RPMI7951 (cell line): ENCODE measurements around the gene REPS2. TPM values are rescaled to one million over a fixed set of nuclear protein-coding genes. Genes with fewer than 3 reads are reported as not detected.

Source experiments
- DNase-seq: peaks from one replicate; pipeline ENCODE4 v3.0.0-alpha.2; 2012; ENCODE audit warnings: low read depth
- total RNA-seq: library from RNA; depleted of rRNA; stranded (reverse); fragments of >200 nt; shearing (Covaris generic); gene quantifications from 2 replicates; pipeline ENCODE4 v1.2.3, GENCODE V29; 2014

REPS2 gene
- total RNA-seq, 1 experiment from 2014 or later, result 1.1 TPM

DNA sequence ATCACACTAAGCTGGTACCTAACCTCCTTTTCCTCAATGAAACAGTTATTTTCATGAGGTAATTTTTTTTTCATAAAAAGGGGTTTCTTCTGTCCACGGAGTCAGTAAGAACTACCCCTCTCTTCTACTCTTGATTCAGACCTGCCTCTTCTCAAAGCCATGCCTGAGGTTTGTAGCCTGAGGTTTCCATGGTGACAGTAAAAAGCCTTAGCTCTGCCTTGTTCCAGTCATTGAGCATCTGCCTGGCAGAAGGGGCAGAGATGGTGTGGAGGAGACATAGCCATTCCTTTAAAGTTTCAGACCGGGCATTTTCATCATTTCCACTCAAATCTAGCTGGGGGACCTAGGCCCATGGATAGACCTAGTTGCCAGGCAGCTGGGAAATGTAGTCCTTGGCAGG is 135.5 kb downstream of the REPS2 start:
- DNase-seq, result peak; percentile 7

DNA sequence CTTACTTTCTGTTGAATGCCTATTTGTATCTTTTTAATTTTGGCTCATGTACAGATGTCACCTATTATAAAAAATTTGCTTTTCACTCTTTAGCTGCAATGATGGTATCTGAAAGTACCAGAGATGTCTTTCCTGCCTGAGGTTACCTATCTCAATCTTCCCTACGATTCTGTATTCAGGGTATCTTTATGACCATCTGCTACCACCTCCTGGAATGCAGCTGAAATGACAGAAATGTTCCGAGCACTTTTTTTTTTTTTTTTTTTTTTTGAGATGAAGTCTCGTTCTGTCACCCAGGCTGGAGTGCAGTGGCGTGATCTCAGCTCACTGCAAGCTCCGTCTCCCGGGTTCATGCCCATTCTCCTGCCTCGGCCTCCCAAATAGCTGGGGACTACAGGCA is 136.4 kb downstream of the REPS2 start:
- DNase-seq, result peak; percentile 48

DNA sequence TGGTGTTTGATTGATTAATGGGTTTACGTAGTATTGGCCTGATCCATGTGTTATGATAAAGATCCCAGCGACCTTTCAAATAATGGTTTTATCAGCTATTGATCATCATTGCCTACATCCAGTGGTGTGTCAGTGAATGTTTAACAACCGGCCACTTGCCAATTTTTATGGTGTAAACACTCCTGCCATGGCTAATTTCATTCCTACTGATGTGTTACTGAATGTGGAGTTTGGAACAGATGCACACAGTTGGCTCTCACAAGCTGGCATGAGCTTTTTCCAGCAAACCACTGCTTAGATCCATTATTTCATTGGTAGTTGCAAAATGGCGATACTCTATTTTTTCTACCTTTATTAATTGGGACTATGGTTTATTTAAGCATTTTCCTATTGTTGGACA is 139.9 kb downstream of the REPS2 start:
- DNase-seq, result no peak

DNA sequence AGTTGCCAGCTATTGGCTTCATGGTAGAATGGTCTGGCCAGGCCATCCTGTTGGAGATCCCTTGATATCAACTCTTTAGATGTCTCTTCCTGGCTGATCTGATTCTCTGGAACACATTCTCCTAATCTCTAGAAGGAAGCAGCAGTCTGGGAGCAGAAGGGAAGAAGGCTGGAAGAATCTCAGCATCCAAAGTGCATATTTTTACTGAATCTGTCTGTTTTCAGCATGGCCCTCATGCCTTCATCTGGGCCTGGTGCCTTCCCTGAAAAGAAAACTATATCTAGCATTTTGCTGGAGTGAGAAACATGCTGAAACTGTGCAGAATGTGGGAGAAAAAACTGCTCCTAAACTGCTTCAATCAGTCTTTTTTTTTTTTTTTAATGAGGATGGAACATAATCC is 148.7 kb downstream of the REPS2 start:
- no peak for DNase-seq

DNA sequence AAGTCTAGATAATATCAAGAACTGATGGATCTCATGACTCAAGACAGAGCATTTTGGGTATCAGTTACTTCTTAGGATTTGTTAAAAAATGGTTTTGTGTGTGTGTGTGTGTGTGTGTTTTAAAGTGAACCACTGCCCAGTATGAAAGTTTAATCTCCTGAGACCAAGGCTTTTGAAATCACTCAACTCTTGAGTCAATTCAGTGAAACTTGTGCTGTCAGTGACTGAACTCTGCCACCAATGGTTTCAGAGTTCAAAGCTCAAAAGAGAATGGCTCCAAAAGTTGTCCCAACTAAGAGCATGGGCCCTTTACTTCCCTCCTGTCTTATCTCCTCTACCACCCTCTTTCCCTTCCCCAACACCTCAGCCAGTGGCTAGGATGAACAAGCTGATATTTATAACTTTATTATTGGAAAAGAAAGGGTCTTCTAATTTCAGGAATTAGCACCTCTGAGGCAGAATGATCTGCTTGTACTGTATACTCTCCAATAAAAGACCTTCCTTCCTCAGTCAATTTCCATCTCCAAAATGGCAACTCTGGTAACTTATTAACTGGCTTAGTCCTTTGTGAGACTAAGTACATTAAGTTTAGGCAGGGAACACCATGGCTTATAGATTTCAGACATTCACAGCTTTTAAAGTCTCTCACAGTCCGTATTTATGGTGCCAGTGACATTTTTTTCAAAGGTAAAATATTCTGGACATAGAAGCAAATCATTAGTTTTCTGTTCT is 152.2 kb downstream of the REPS2 start:
- DNase-seq, result no peak

DNA sequence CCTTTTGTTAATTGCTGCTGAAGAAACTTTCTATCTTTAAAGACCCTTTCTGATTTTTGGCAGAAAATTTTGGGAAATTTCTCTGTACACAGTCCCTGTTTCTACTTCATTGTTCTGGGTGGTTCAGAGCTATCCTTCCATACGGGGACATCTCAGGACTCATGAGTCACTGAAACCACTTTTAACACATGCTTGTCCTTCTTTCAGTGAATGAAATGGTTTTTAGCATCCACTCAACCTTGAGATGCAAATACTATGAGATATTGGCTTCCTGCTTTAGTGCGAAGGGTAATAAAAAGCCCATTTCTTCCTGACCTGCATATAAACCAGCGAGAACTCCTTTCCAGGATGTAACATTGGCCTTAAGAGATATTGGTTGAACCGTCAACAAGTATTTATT is 158.0 kb downstream of the REPS2 start:
- no peak for DNase-seq

DNA sequence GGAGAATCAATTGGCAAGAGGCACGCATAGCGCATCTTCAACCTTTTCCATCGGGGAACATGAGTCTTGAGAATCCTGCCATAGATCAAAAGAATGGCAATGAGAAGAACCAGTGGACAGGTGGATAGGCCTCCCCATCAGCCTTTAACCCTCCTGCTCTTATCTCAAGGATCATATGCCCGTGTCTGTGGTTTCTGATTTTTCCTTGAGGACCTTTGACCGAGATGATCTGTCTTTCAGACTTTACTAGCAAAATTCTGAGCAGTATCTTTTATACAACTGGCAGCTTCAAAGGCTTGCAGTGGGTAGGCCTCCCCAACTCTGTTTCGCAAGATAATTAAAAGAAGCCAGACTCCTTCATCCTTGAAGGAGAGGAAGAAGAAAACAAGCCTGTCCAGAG is 174.4 kb downstream of the REPS2 start:
- no peak for DNase-seq

DNA sequence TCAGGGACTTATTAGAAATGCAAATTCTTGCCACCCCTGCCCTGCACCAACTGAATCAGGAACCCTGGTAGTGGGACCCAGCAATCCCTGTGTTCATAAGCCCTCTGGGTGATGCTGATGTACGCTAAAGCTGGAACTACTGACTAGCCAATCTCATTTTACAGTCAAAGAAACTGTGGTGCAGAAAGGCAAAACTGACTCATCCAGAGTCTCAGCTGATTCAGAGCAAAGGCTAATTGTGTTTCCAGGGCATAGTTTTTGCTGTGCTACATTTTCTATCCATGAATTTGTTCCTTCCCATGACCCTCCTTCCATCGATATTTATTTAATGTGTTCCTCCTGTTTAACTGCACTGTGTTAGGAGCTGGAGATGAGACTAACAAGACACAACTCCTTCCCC is 207.5 kb downstream of the REPS2 start:
- DNase-seq, result peak; percentile 1

DNA sequence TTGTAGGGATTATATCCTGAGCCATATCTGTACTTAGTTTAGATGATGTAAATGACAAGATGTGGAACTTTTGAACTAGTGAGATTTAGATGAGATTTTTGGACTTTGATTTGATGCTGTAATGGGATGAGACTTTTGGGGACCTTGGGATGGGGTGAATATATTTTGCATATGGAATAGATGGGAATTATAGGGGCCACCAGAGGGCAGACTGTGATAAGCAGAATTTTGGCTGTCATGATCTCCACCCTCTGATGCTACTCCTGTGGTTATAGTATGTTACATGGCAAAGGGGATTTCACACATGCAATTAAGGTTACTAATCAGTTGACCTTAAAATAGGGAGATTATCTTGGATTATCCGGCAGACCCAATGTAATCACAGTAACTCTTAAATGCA is 214.5 kb downstream of the REPS2 start:
- DNase-seq, result peak; percentile 7

DNA sequence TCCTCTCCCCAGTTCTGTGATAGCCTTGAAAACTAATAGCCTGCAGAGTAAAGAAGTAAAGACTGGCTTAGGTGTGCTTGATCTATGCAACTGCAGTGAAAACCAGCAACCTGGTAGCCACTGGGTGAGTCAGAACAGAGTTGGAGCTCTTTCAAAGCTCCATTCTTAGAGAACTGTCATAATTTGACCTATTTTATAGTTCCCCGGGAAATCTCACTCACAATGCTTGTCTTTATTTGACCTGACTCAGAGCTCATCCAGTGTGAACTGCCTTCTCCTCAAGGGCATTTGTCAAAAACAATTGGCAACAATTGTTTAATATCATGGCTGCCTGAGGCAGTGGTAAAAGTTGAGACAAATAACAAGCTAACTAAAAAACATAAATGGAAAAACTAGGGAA is 215.5 kb downstream of the REPS2 start:
- DNase-seq, result no peak

DNA sequence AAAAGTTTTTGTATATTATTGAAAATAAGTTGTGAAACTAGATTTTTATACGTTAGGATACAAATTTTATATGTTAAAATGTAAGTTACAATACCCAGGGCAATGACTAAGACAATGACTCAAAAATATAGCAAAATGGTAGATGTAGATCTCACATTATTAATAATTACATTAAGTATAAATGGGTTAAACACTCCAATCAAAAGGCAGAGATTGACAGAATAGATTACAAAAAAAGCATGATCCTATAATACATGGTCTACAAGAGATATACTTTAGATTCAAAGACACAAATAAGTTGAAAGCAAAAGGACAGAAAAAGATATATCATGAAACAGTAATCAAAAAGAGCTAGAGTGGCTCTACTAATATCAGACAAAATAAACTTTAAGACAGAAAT is 217.6 kb downstream of the REPS2 start:
- no peak for DNase-seq

DNA sequence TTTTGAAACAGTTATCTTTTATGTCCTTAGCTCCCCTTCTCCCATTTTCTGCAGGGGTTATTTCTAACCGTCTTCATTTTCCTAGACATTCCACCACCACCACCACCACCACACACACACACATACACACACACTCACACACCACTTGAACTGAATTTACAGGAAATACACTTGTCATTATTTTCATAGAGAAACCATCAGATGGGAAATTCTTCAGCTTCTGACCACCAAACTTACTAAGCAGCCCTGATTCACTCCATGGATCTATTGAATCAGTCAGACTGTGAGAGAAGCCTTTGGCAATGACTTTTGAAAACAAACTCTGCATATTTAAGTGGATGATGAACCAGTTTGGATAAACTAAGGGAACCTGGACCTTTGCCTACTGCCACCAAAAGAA is 218.5 kb downstream of the REPS2 start:
- no peak for DNase-seq

DNA sequence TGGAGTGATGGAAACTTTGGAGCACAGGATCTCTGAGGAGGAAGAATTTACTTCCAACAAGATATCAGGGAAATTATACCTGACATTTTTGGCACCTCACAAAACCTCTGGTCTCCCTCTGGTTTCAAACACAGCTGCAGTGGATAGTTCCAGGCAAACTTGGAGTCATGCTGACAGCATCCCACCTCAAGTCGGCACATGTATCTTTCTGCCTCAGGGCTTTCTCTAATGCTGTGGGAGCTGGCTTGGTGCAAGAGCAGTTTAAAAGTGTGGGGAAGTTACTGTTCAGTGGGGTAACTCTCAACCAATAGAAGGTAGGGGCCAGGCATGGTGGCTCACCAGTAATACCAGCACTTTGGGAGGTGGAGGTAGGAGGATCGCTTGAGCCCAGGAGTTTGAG is 221.5 kb downstream of the REPS2 start:
- DNase-seq, result no peak

DNA sequence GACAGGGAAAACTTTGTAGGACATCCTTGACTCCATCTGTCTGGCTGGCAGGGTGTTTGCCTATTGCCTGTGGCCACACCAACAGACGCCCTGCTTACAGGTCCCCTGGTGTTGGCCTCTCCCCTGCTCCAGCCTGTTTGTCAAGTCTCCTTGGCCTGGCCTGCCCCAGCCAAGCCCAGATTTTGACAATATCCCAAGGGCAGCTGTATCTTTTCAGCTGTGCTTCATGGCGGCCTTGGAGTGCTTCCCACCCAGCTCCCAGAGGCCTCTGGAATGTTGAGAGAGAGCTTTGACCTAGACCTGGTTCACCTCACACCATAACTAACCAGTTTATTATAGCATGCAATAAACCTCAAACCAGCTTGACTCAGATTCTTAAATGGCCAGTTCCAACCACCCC is 224.5 kb downstream of the REPS2 start:
- no peak for DNase-seq

DNA sequence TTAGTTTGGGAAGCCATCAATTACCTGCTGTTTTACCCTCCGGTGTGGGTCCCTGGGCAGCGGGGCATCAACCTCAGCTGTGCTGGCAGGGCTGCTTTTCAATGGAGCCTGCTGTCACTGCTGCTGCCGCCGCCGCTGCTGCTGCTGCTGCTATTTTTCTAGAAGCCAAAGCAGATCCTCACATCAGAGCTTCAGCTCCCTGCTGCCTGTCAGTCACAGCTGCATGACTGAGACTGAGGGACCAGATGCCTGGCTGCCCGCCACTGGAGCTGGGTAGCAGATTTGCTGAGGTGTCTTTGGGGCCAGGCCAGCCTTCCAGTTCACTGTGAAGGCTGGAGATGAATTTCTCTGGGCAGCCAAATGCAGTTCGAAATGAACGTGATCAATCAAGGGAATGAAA is 228.2 kb downstream of the REPS2 start:
- DNase-seq, result peak; percentile 1

DNA sequence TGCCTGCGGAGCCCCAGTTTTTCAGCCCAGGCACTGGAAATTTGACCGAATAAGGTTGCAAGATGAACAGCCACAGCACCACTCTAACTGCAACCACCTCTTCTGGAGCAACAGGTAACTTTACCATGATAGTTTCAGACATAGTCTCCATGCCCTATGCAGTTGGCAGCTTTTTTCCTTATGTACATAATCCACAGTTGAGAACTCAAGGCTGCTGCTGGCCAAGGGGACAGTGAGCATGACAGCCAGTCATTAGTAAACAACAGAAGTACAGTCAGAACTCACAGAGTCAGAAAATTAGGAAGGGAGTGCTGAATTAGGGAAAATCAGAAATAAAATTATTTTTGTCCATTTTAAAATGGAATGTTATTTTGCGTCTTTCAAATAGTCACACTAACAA is 235.9 kb downstream of the REPS2 start:
- DNase-seq, result no peak

DNA sequence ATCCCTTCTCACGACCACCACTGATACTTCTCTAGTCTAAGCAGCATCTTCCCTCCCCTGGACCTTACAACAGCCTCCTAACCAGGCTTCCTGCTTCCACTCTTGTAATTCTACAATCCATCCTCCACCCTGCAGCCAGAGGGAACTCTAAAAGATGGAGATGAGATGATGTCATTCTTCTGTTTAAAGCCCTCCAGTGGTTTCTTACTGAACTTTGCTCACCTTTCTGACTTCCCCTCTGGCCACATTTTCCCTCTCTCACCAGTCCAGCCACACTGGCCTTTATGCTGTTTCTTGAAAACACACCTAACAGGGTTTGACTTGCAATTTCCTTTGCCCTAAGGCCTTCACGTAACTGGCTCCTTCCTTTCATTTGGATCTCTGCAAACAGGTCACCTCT is 237.1 kb downstream of the REPS2 start:
- no peak for DNase-seq

DNA sequence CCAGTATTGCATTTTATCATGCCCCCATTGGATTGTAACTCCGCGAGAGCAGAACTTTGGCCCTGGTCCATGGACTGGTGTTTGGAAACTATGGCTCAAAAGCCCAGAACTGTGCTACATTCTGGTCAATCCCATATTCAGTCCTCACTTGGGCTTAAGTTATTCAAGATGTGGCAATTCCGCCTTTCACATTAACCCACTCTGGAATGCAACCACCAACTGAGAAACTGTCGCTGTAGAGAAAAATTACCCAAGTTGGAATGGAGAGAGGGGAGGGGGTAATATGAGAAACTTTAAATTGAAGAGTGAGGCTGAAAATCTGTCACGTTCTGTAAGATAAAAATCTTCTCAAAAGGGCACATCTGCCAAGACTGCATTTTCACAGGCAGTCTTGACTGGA is 239.0 kb downstream of the REPS2 start:
- DNase-seq, result no peak

DNA sequence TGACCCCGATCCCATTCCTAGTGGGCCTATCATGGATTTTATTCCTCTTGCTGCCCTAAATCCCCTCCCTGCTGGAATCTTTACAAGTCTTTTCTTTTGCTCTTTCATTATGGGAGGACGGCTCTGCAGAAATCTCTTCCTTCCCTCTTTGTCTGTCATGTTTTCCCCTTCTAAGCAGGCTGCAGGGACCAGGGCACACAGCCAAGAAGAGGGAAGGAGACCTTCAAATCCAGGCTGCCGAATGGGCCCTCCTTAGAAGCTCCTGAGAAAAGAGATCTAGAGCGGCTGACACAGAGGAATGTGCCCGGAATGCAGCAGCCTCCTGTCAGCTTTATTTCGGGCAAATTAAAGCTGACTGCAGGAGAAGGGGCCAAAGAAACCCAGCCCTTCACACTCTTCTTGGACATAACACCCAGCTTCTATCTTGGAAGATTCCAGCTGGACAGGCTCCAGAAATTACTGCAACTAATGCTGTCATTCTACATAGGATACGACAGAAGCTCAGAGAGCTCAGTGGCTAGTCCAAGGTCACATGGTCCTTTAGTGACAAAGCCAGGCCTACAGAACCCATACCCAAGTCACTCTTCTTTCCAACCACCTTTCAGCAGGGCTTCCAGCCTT is 240.8 kb downstream of the REPS2 start:
- DNase-seq, result no peak

DNA sequence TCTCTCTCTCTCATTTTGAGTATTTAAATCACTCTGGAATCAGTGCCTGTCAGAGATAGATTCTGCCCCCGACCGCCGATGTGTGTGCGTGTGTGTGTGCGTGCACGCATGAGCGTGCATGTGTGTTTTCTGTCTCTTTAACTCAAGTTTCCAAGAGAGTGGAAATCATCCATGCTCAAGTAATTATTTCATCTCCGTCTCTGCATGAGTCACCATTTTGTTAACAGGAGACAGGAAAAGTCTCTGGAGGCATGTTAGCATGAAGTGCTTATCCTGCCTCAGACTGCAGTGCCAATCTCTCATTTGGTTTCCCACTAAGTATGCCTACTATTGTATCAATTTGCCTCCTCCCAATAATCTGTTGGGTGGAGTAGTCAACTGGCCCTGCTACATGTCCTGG is 245.6 kb downstream of the REPS2 start:
- peak; percentile 42 for DNase-seq
